ENCODE results near the gene GABBR2.

GABBR2 gene

DNA sequence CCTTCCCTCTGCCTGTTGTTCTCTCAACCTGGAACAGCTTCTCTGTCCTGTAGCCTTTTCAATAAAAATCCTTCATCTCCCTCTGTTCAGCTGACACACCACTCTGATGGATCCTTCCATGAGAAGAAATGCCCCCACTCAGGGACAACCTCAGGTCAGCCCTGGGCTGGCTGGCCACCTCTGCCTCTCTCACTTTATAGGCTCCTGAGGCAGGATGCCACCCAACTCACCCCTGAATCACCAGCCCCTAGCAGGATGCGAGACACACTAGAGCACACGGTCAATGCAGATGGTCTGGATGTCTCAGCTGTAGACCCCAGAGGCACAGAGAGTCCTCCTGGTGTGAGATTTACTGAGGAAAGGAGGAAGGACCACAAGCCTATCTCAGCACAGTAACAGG lies 93.8 kb downstream of the GABBR2 start:
- no peak overlapping the region for H3K27ac ChIP-seq
- TF ChIP-seq, protein P1, sequence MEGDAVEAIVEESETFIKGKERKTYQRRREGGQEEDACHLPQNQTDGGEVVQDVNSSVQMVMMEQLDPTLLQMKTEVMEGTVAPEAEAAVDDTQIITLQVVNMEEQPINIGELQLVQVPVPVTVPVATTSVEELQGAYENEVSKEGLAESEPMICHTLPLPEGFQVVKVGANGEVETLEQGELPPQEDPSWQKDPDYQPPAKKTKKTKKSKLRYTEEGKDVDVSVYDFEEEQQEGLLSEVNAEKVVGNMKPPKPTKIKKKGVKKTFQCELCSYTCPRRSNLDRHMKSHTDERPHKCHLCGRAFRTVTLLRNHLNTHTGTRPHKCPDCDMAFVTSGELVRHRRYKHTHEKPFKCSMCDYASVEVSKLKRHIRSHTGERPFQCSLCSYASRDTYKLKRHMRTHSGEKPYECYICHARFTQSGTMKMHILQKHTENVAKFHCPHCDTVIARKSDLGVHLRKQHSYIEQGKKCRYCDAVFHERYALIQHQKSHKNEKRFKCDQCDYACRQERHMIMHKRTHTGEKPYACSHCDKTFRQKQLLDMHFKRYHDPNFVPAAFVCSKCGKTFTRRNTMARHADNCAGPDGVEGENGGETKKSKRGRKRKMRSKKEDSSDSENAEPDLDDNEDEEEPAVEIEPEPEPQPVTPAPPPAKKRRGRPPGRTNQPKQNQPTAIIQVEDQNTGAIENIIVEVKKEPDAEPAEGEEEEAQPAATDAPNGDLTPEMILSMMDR (conservative IDR thresholded peaks at IDR 0.05; ENCODE audit: low read depth), result no peak
- POLR2A ChIA-PET (ENCODE audit: low non-redundant PET), result no interaction called here
- no peak for DNase-seq (ENCODE audit: low spot score)
- CTCF ChIA-PET, result no interaction called here

DNA sequence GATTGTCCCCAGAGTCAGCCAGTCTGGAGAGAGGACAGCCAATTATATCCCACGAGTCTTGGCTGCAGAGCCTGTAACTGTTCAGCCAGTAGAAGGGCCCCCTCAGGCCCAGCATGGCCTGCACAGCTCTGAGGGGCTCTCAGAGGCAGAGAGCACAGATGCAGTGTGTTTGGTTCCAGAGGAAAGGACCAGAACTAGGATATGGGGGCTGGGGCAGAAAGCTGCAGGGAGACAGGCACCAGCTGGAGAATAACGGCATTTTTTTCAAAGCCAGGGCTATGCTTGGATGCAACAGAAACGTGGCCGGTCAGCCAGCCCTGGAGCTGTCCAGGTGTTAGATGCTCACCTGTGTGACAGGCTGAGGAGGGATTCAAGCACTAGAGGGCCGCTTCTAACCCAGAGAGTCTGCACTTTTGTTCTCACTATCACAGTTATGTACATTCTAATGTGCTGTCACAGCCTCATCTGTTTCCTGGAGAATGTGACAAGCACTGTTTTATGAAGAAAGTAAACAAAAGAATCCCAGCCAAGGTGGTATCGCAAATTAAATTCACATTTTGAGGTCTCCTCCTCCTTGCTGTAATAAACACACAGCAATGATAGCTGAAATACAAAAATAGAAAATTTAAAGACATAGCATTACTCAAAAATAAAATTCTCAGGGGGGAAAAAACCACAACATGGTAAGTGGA lies 96.5 kb downstream of the GABBR2 start:
- POLR2A ChIA-PET (ENCODE audit: low non-redundant PET), result no interaction called here
- DNase-seq (ENCODE audit: low spot score), result no peak
- CTCF ChIA-PET, result no interaction called here
- H3K27ac ChIP-seq, result no peak overlapping the region
- TF ChIP-seq, protein P1 (conservative IDR thresholded peaks at IDR 0.05; ENCODE audit: low read depth), result no peak

DNA sequence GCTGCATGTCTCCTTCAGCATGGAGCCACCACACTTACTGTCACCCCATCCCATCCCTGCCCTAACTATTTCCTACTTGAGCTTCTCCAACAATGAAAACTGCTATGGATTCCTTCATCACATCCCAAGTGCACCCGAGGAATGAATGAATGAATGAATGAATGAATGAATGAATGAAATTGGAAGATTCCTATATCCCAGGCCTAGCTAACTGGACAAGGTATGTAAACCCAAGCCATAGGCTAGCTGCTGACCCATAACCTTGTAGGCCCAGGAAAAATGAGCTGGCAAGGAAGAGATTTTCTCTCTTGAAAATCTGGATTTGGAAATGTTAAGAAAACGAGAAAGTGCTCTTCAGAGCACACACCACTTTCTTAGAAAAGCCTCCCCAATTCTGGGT lies 97.4 kb downstream of the GABBR2 start:
- ChIA-PET CTCF (interaction anchor here (0.6 kb wide), 1 partner anchor 63 kb away, joined by 3 read pairs; no protein-coding TSS in a partner anchor), POLR2A (ENCODE audit: low non-redundant PET) (no interaction called here)
- TF ChIP-seq, protein P1 (conservative IDR thresholded peaks at IDR 0.05; ENCODE audit: low read depth), result no peak
- no peak for DNase-seq (ENCODE audit: low spot score)
- no peak overlapping the region for H3K27ac ChIP-seq

DNA sequence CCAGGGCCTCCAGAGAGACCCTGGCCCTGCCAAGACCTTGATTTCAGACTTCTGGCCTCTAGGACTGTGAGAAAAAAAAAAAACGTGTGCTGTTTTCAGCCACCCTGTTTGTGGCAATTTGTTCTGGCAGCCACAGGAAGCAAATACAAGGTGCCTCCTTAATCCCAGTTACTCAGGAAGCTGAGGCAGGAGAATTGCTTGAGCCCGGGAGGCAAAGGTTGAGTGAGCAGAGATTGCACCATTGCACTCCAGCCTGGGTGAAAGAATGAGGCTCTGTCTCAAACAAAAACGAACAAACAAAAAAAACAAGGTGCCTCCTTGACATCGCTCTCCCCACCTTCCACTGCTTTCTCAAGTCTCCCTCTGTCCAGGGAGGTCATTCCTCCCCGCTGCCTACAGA lies 98.0 kb downstream of the GABBR2 start:
- POLR2A ChIA-PET (ENCODE audit: low non-redundant PET), result no interaction called here
- TF ChIP-seq, protein P1 (conservative IDR thresholded peaks at IDR 0.05; ENCODE audit: low read depth), result no peak
- DNase-seq (ENCODE audit: low spot score), result no peak
- H3K27ac ChIP-seq, result no peak overlapping the region
- CTCF ChIA-PET, result interaction anchor here (0.6 kb wide), 1 partner anchor 62 kb away, joined by 3 read pairs; no protein-coding TSS in a partner anchor

DNA sequence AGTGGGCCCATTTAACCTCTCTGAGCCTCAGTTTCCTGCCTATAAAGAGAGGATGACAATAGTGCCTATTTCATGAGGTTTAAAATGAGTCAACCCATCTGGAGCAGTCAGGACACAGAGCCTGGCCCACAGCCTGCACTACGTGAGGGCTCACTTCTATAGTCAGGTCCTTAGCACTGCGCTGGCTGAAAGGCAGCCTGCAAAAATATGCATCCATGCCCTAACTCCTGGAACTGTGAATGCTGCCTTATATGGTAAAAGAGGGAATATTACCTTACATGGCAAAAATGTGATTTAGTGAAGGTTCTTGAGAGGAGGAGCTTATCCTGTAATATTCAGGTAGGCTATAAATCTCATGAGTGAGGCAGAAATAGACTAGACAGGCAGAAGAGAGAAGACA lies 98.5 kb downstream of the GABBR2 start:
- CTCF ChIA-PET, result interaction anchor here (0.5 kb wide), 1 partner anchor 295 kb away, joined by 5 read pairs; no protein-coding TSS in a partner anchor
- TF ChIP-seq, protein P1 (conservative IDR thresholded peaks at IDR 0.05; ENCODE audit: low read depth), result no peak
- POLR2A ChIA-PET (ENCODE audit: low non-redundant PET), result no interaction called here
- no peak overlapping the region for H3K27ac ChIP-seq
- no peak for DNase-seq (ENCODE audit: low spot score)

DNA sequence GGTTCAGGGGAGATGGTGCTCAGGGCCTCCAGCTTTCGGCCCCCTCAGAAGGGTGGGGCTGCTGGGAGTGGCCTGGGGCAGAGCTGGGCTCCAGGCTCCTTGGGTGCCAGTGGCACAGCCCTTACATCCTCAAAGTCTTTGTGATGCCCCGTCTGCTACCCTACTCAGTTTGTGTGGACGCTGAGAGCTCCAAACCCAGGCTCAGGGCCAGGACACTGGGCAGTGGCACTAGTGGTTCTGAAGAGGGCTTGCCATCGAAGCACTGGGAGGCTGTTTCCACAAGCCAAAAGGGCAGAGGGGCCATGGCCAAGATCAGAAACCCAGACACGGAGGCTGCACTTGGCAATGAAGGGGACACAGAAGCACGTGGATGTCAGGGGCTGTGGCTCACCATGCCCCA lies 99.1 kb downstream of the GABBR2 start:
- TF ChIP-seq, protein P1 (conservative IDR thresholded peaks at IDR 0.05; ENCODE audit: low read depth), result no peak
- CTCF ChIA-PET, result interaction anchor here (0.5 kb wide), 1 partner anchor 294 kb away, joined by 5 read pairs; no protein-coding TSS in a partner anchor

More for the DNA sequence above, 99.1 kb downstream of the GABBR2 start:
- no peak overlapping the region for H3K27ac ChIP-seq
- POLR2A ChIA-PET (ENCODE audit: low non-redundant PET), result no interaction called here
- DNase-seq (ENCODE audit: low spot score), result no peak

All from RWPE1 (cell line).